ENCODE data around the gene EFNA5. TPM values are rescaled to one million over a fixed set of nuclear protein-coding genes. Genes with fewer than 3 reads are reported as not detected.

Gene EFNA5
- polyA plus RNA-seq, 1 of the 3 experiments (the other 2 are of a cell fraction) = 0.81 TPM

DNA sequence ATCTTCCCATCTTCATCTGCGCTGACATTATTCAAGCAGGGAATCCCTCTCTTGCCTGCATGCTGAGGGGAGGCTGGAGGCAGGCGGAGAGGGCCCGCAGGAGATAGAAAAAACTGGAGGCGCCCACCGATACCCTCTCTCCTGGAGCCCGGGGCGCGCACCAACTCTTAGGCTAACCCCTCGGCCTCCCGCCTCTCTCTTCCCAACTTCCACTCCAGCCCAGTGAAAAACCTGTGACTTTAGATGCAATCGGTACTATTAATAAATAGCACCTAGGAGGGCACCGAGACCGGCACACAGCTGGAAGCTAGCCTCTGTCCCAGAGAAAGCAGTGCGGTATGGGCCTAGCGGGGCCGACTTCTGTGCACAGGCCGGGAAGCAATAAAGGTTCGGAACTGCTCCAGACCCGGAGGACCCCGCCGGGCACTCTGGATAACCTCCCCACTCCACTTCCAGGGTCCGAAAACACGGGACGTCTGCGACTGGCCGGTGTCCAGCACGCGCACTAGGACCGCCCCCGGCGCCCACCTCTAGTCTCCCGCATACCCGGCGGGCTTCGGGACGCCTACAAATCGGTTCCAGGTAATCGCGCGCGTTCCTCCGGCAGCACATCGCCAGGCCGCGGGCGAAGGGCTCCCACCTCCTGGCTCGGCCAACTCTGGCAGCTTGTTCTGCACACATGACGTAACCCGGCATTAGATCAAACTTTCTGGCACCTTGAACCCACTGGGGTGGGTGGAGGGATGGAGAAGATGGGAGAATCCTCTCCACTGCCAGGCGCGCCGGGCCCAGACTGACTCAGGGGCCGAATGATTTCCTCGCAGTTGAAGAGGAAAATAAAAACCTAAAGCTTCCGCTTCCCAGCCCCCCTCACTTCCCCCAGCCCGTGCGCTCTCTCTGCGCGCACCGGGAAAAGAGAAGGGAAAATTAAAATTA, 1.4 kb downstream of the EFNA5 start:
- Histone ChIP-seq H4K20me1 (ENCODE audit: insufficient read depth) (no peaks in the 10 kb centered on the region), H3K4me3 (ENCODE audit: low read depth in 2 of 2, low read length in 1 of 2) (peak overlapping the region; percentile 74 to 84), H3K4me1 (ENCODE audit: control insufficient read depth in 1 of 2, insufficient read depth in 2 of 2, low read depth in 1 of 2, low read length in 1 of 2) (peaks cover 0 to 3% of the 10 kb centered on the region in 2 experiments; a peak in 2 of 4 replicates), H3K27ac (ENCODE audit: low read depth in 2 of 2, low read length in 1 of 2) (peak overlapping the region in 1 of 2 experiments; percentile 95; a peak in 2 of 4 replicates), H3K9ac (peak overlapping the region; percentile 27; the same call in 1 of the 2 replicates), H3K9me2 (no peaks in the 10 kb centered on the region), H3K36me3 (replicated peaks in 1 of 2; ENCODE audit: control insufficient read depth in 1 of 2, insufficient read depth in 2 of 2, low read length in 1 of 2) (no peaks in the 10 kb centered on the region), H3K79me2 (ENCODE audit: insufficient read depth) (no peaks in the 10 kb centered on the region; the same call in 1 of the 2 replicates), H3K4me2 (peak overlapping the region; percentile 100), H3K27me3 (ENCODE audit: insufficient read depth) (peaks cover 13% of the 10 kb centered on the region; the same call in 1 of the 2 replicates), H2AFZ (ENCODE audit: low read depth) (peak overlapping the region; percentile 89), H3F3A (replicated peaks; ENCODE audit: insufficient read depth) (peaks cover 12% of the 10 kb centered on the region), H3K9me3 (no peaks in the 10 kb centered on the region)
- ChIA-PET CTCF (interaction anchor here (0.6 to 2.2 kb wide), 6 partner anchors 16 to 167 kb away, joined by 3 to 6 read pairs (median 3); no protein-coding TSS in a partner anchor), POLR2A (interaction anchor here (0.6 to 1.5 kb wide), 7 partner anchors 64 to 1106 kb away, joined by 3 to 6 read pairs (median 4); no protein-coding TSS in a partner anchor)
- peak; percentile 65 for DNase-seq
- no peak for TF ChIP-seq RXRA (IDR thresholded peaks at IDR 0.05; ENCODE audit: borderline replicate concordance, low read depth)
- peak; percentile 47; the same call in 1 of the 2 replicates for TF ChIP-seq EZH2phosphoT487 (IDR thresholded peaks at IDR 0.05; ENCODE audit: borderline replicate concordance, low read depth)
- 4% methylated on average over 40 of the region's 60 CpGs for WGBS (ENCODE audit: low lambda C conversion rate)

DNA sequence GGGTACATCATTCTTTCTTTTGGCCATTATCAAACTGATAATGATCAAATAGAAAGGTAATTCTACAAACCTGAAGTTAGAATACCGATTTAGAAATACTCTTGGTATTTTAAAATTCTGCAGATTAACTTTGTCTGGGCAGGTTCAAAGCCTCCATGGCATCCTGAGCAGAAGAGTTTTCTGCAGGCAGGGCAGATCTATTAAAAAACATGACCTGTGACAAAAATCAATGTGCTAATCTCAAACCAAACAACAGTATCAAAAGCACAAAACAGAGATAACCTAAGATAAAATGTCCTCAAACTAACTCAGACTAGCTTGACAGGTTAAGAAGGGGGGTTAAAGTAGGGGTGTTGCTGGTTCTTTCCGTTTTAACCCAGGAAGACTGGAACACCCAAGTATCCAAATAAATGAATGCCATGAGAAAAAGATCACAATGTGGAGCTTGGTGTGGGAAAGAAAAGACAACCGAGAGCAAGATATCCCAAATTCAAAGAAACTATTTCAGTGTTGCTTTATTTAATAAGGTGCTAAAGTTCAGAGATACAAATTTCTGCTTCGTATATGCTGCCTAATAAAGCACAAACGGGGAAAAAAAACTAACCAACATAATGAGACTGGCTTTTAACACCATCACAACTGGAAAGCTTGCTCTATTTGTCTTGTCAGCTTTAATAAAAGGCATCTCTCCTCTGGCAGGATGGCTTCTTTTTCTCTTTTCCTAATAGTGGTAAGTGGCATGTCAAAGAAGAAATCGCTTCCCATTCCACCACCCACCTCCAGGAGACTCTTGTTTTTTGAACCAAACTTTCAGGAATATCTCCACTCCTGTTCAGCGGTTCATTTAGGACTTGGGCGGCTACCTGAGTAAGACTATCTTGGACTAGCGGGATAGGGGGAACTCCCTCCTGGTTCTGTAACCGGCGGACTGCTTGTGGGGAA, 2.3 kb downstream of the EFNA5 start:
- Histone ChIP-seq H3K27ac (ENCODE audit: low read depth in 2 of 2, low read length in 1 of 2) (no peak overlapping the region; a peak in 1 of 4 replicates), H3K79me2 (ENCODE audit: insufficient read depth) (no peaks in the 10 kb centered on the region; the same call in 1 of the 2 replicates)
- POLR2A ChIA-PET = interaction anchor here (1.5 kb wide), 1 partner anchor 96 kb away, joined by 6 read pairs; no protein-coding TSS in a partner anchor
- TF ChIP-seq, protein P1, sequence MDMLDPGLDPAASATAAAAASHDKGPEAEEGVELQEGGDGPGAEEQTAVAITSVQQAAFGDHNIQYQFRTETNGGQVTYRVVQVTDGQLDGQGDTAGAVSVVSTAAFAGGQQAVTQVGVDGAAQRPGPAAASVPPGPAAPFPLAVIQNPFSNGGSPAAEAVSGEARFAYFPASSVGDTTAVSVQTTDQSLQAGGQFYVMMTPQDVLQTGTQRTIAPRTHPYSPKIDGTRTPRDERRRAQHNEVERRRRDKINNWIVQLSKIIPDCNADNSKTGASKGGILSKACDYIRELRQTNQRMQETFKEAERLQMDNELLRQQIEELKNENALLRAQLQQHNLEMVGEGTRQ (IDR thresholded peaks at IDR 0.05; ENCODE audit: borderline replicate concordance, low read depth, low read length) = no peak
- TF ChIP-seq EP300 (IDR thresholded peaks at IDR 0.05; ENCODE audit: borderline replicate concordance in 1 of 2, low read depth in 1 of 2, low read length in 1 of 2) (no peak), MXI1 (IDR thresholded peaks at IDR 0.05; ENCODE audit: low read depth, low read length) (no peak), MEF2A (IDR thresholded peaks at IDR 0.05; ENCODE audit: borderline replicate concordance, low read depth) (no peak), GABPA (IDR thresholded peaks at IDR 0.05; ENCODE audit: low read depth) (no peak), YY1 (IDR thresholded peaks at IDR 0.05; ENCODE audit: low read depth) (no peak)
- TF ChIP-seq, protein P2, sequence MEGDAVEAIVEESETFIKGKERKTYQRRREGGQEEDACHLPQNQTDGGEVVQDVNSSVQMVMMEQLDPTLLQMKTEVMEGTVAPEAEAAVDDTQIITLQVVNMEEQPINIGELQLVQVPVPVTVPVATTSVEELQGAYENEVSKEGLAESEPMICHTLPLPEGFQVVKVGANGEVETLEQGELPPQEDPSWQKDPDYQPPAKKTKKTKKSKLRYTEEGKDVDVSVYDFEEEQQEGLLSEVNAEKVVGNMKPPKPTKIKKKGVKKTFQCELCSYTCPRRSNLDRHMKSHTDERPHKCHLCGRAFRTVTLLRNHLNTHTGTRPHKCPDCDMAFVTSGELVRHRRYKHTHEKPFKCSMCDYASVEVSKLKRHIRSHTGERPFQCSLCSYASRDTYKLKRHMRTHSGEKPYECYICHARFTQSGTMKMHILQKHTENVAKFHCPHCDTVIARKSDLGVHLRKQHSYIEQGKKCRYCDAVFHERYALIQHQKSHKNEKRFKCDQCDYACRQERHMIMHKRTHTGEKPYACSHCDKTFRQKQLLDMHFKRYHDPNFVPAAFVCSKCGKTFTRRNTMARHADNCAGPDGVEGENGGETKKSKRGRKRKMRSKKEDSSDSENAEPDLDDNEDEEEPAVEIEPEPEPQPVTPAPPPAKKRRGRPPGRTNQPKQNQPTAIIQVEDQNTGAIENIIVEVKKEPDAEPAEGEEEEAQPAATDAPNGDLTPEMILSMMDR (IDR thresholded peaks at IDR 0.05) = no peak
- TF ChIP-seq, protein P3, sequence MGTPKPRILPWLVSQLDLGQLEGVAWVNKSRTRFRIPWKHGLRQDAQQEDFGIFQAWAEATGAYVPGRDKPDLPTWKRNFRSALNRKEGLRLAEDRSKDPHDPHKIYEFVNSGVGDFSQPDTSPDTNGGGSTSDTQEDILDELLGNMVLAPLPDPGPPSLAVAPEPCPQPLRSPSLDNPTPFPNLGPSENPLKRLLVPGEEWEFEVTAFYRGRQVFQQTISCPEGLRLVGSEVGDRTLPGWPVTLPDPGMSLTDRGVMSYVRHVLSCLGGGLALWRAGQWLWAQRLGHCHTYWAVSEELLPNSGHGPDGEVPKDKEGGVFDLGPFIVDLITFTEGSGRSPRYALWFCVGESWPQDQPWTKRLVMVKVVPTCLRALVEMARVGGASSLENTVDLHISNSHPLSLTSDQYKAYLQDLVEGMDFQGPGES (IDR thresholded peaks at IDR 0.05; ENCODE audit: low read depth, low read length) = no peak
- TF ChIP-seq, protein P4, sequence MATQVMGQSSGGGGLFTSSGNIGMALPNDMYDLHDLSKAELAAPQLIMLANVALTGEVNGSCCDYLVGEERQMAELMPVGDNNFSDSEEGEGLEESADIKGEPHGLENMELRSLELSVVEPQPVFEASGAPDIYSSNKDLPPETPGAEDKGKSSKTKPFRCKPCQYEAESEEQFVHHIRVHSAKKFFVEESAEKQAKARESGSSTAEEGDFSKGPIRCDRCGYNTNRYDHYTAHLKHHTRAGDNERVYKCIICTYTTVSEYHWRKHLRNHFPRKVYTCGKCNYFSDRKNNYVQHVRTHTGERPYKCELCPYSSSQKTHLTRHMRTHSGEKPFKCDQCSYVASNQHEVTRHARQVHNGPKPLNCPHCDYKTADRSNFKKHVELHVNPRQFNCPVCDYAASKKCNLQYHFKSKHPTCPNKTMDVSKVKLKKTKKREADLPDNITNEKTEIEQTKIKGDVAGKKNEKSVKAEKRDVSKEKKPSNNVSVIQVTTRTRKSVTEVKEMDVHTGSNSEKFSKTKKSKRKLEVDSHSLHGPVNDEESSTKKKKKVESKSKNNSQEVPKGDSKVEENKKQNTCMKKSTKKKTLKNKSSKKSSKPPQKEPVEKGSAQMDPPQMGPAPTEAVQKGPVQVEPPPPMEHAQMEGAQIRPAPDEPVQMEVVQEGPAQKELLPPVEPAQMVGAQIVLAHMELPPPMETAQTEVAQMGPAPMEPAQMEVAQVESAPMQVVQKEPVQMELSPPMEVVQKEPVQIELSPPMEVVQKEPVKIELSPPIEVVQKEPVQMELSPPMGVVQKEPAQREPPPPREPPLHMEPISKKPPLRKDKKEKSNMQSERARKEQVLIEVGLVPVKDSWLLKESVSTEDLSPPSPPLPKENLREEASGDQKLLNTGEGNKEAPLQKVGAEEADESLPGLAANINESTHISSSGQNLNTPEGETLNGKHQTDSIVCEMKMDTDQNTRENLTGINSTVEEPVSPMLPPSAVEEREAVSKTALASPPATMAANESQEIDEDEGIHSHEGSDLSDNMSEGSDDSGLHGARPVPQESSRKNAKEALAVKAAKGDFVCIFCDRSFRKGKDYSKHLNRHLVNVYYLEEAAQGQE (IDR thresholded peaks at IDR 0.05; ENCODE audit: low read depth, low read length) = no peak

More for the DNA sequence above, 2.3 kb downstream of the EFNA5 start:
- Histone ChIP-seq H3F3A (replicated peaks; ENCODE audit: insufficient read depth) (peaks cover 12% of the 10 kb centered on the region), H4K20me1 (ENCODE audit: insufficient read depth) (no peaks in the 10 kb centered on the region), H3K4me2 (peak overlapping the region; percentile 100; the same call in 1 of the 2 replicates), H3K9ac (no peak overlapping the region), H3K4me1 (ENCODE audit: control insufficient read depth in 1 of 2, insufficient read depth in 2 of 2, low read depth in 1 of 2, low read length in 1 of 2) (peaks cover 0 to 3% of the 10 kb centered on the region in 2 experiments; a peak in 2 of 4 replicates), H3K9me2 (no peaks in the 10 kb centered on the region), H3K27me3 (ENCODE audit: insufficient read depth) (peaks cover 13% of the 10 kb centered on the region; the same call in 1 of the 2 replicates), H3K36me3 (replicated peaks in 1 of 2; ENCODE audit: control insufficient read depth in 1 of 2, insufficient read depth in 2 of 2, low read length in 1 of 2) (no peaks in the 10 kb centered on the region), H3K4me3 (ENCODE audit: low read depth in 2 of 2, low read length in 1 of 2) (peak overlapping the region; percentile 74 to 84; a peak in 3 of 4 replicates), H3K9me3 (no peaks in the 10 kb centered on the region), H2AFZ (ENCODE audit: low read depth) (peak overlapping the region; percentile 89)
- WGBS (ENCODE audit: low lambda C conversion rate) = 41% methylated on average over 11 of the region's 11 CpGs
- CTCF ChIA-PET = interaction anchor here (0.6 to 2.2 kb wide), 4 partner anchors 61 to 166 kb away, joined by 3 to 6 read pairs (median 3); no protein-coding TSS in a partner anchor
- no peak for DNase-seq

Data from SK-N-SH (cell line).